Measurements from ENCODE around the gene GABRB2.
"Not testable (repeated sequence)": the region's sequence is repeated elsewhere in the genome, so short reads cannot be mapped to it uniquely, and the experiment has no call there.

Gene GABRB2

GRCh38 chr5:161546470-161547301 is at the start of gene GABRB2:
Gene GABRB2, minus strand, starts transcription at chr5:161546725. Its CDS starts 82 bp downstream, at chr5:161546643.
- peak; percentile 46 to 62 for DNase-seq

- DNase-seq: no peak
These were observed 39.3 kb upstream of the GABRB2 start for GRCh38 chr5:161585798-161586197.

GRCh38 chr5:161580621-161581020 is 34.1 kb upstream of the GABRB2 start:
- DNase-seq: peak in 1 of 2 donors; percentile 12

GRCh38 chr5:161572914-161573313 is 26.4 kb upstream of the GABRB2 start:
- no peak for DNase-seq

GRCh38 chr5:161566081-161566480 is 19.6 kb upstream of the GABRB2 start:
- DNase-seq: no peak

GRCh38 chr5:161562446-161562845 is 15.9 kb upstream of the GABRB2 start:
- DNase-seq: no peak

- DNase-seq: no peak
These were observed 2.6 kb upstream of the GABRB2 start for GRCh38 chr5:161549106-161549505.

- no peak for DNase-seq
These were observed 2.1 kb upstream of the GABRB2 start for GRCh38 chr5:161548487-161549094.

GRCh38 chr5:161547738-161548486 is 1.4 kb upstream of the GABRB2 start:
- DNase-seq: peak in 1 of 2 donors; percentile 30

GRCh38 chr5:161547406-161547737 is 847 bp upstream of the GABRB2 start:
- no peak for DNase-seq

GRCh38 chr5:161546095-161546469 is 443 bp downstream of the GABRB2 start:
- no peak for DNase-seq

- no peak for DNase-seq
These were observed 1.0 kb downstream of the GABRB2 start for GRCh38 chr5:161545344-161546094.

- DNase-seq: peak; percentile 20 to 33
These were observed 2.2 kb downstream of the GABRB2 start for GRCh38 chr5:161544350-161544765.

GRCh38 chr5:161539016-161539415 is 7.5 kb downstream of the GABRB2 start:
- no peak for DNase-seq

- DNase-seq: no peak
These were observed 10.8 kb downstream of the GABRB2 start for GRCh38 chr5:161535762-161536161.

GRCh38 chr5:161530700-161531099 is 15.8 kb downstream of the GABRB2 start:
- DNase-seq: no peak

- DNase-seq: no peak
These were observed 32.6 kb downstream of the GABRB2 start for GRCh38 chr5:161513942-161514341.

- peak in 1 of 2 donors; percentile 35 for DNase-seq
These were observed 38.9 kb downstream of the GABRB2 start for GRCh38 chr5:161507591-161507990.

GRCh38 chr5:161505160-161505559 is 41.4 kb downstream of the GABRB2 start:
- DNase-seq: not testable (repeated sequence)

- no peak for DNase-seq
These were observed 48.0 kb downstream of the GABRB2 start for GRCh38 chr5:161498531-161498930.

GRCh38 chr5:161483721-161484120 is 62.8 kb downstream of the GABRB2 start:
- DNase-seq: no peak

- DNase-seq: no peak
These were observed 64.6 kb downstream of the GABRB2 start for GRCh38 chr5:161481922-161482321.
